HFFc6 (cell line): ENCODE measurements around the gene TMEM184A. TPM values are rescaled to one million over a fixed set of nuclear protein-coding genes. Genes with fewer than 3 reads are reported as not detected.

Experiments
- DNase-seq: peaks from one replicate; pipeline ENCODE4 v3.0.0-alpha.2; 2018
- H3K27ac Mint-ChIP-seq: 2 replicates; pipeline ENCODE4 v1.8.0; 2020; ENCODE audit warnings: mild to moderate bottlenecking, mixed read lengths
- H3K27me3 Mint-ChIP-seq: 2 replicates; pipeline ENCODE4 v1.8.0; 2021; ENCODE audit warnings: mild to moderate bottlenecking, moderate library complexity, mixed read lengths; ENCODE audit not compliant: insufficient read depth
- H3K36me3 Mint-ChIP-seq: 2 replicates; pipeline ENCODE4 v1.8.0; 2021; ENCODE audit warnings: low read depth, mixed read lengths
- H3K4me1 Mint-ChIP-seq: 2 replicates; pipeline ENCODE4 v1.8.0; 2020; ENCODE audit warnings: low read depth, mixed read lengths
- H3K4me3 Mint-ChIP-seq: 2 replicates; pipeline ENCODE4 v1.8.0; 2020; ENCODE audit warnings: mild to moderate bottlenecking, moderate library complexity, mixed read lengths
- H3K9me3 Mint-ChIP-seq: 2 replicates; pipeline ENCODE4 v1.8.0; 2020; ENCODE audit warnings: mild to moderate bottlenecking, mixed read lengths
- CTCF ChIP-seq: fragments of 200-600 bp; sonication (generic); IDR thresholded peaks from 2 replicates; pipeline ENCODE4 v1.5.0; 2021; ENCODE audit warnings: antibody characterized with exemption, mild to moderate bottlenecking
- total RNA-seq, 6 experiments: library from RNA; stranded (reverse); fragmentation: NEBNext Ultra II Directional; extraction: Animal tissue kit (Norgen Biotek cat#: 25700); gene quantifications; 2 replicates in 1 of 6; 3 replicates in 5 of 6; pipeline ENCODE4 v1.2.3, GENCODE V29; 2021

TMEM184A gene
- total RNA-seq, 6 experiments from 2014 or later = 0.79 to 2.0 (median 1.5) TPM

GRCh38 chr7:1496531-1497292 lies 59.3 kb downstream of the TMEM184A start:
- no peak for TF ChIP-seq CTCF
- Mint-ChIP-seq H3K9me3 (no peaks in the 10 kb centered on the region), H3K4me3 (no peak overlapping the region), H3K27me3 (peaks cover 2% of the 10 kb centered on the region; the same call in 1 of the 2 replicates), H3K4me1 (no peaks in the 10 kb centered on the region), H3K27ac (no peak overlapping the region), H3K36me3 (peaks cover 20% of the 10 kb centered on the region)
- DNase-seq = no peak

GRCh38 chr7:1495564-1496242 lies 60.3 kb downstream of the TMEM184A start:
- Mint-ChIP-seq H3K4me3 (no peak overlapping the region), H3K36me3 (peaks cover 28% of the 10 kb centered on the region), H3K4me1 (no peaks in the 10 kb centered on the region), H3K27me3 (peaks cover 2% of the 10 kb centered on the region; the same call in 1 of the 2 replicates), H3K9me3 (no peaks in the 10 kb centered on the region), H3K27ac (no peak overlapping the region)
- TF ChIP-seq CTCF = no peak
- DNase-seq = no peak

GRCh38 chr7:1494866-1495563 lies 61.0 kb downstream of the TMEM184A start:
- no peak overlapping the region for H3K27ac Mint-ChIP-seq
- no peak for DNase-seq
- H3K9me3 Mint-ChIP-seq = no peaks in the 10 kb centered on the region
- H3K36me3 Mint-ChIP-seq = peaks cover 29% of the 10 kb centered on the region
- no peaks in the 10 kb centered on the region for H3K4me1 Mint-ChIP-seq
- no peak for TF ChIP-seq CTCF
- H3K27me3 Mint-ChIP-seq = peaks cover 3% of the 10 kb centered on the region
- no peak overlapping the region for H3K4me3 Mint-ChIP-seq

GRCh38 chr7:1494447-1494846 lies 61.6 kb downstream of the TMEM184A start:
- H3K9me3 Mint-ChIP-seq = no peaks in the 10 kb centered on the region
- no peak overlapping the region for H3K4me3 Mint-ChIP-seq
- H3K27ac Mint-ChIP-seq = no peak overlapping the region
- H3K4me1 Mint-ChIP-seq = no peaks in the 10 kb centered on the region
- no peak for TF ChIP-seq CTCF
- peaks cover 29% of the 10 kb centered on the region for H3K36me3 Mint-ChIP-seq
- DNase-seq = no peak
- H3K27me3 Mint-ChIP-seq = peaks cover 3% of the 10 kb centered on the region

- Mint-ChIP-seq H3K27ac (no peak overlapping the region), H3K36me3 (peaks cover 29% of the 10 kb centered on the region), H3K9me3 (no peaks in the 10 kb centered on the region), H3K4me3 (no peak overlapping the region), H3K4me1 (no peaks in the 10 kb centered on the region), H3K27me3 (peaks cover 4% of the 10 kb centered on the region)
- DNase-seq = no peak
- no peak for TF ChIP-seq CTCF
Measured at GRCh38 chr7:1493571-1493970, 62.4 kb downstream of the TMEM184A start.
